Effector CD8-positive, alpha-beta T cell (primary cell): ENCODE data around the gene FAAP100.
A peak's percentile ranks its signal among the peaks of the same experiment; 100 is the strongest.
"Not testable (repeated sequence)": the region's sequence is repeated elsewhere in the genome, so short reads cannot be mapped to it uniquely, and the experiment has no call there.

Source experiments
- DNase-seq: peaks from one replicate; lab custom pipeline; 2025; lab: John Stamatoyannopoulos, UW
- total RNA-seq, 4 experiments: gene quantifications; one replicate each; lab custom pipeline; 2026; lab: John Stamatoyannopoulos, UW

FAAP100 gene, protein sequence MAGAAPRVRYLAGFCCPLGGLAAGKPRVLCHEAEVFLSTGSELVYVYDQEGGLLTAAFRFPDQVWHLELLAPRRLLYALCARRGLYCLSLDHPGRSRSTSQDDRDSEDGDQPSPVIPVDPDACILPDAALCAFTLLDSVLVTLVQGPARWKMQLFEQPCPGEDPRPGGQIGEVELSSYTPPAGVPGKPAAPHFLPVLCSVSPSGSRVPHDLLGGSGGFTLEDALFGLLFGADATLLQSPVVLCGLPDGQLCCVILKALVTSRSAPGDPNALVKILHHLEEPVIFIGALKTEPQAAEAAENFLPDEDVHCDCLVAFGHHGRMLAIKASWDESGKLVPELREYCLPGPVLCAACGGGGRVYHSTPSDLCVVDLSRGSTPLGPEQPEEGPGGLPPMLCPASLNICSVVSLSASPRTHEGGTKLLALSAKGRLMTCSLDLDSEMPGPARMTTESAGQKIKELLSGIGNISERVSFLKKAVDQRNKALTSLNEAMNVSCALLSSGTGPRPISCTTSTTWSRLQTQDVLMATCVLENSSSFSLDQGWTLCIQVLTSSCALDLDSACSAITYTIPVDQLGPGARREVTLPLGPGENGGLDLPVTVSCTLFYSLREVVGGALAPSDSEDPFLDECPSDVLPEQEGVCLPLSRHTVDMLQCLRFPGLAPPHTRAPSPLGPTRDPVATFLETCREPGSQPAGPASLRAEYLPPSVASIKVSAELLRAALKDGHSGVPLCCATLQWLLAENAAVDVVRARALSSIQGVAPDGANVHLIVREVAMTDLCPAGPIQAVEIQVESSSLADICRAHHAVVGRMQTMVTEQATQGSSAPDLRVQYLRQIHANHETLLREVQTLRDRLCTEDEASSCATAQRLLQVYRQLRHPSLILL
- 56.7 to 85.8 (median 71.5) reads per million in 4 experiments for total RNA-seq

DNA sequence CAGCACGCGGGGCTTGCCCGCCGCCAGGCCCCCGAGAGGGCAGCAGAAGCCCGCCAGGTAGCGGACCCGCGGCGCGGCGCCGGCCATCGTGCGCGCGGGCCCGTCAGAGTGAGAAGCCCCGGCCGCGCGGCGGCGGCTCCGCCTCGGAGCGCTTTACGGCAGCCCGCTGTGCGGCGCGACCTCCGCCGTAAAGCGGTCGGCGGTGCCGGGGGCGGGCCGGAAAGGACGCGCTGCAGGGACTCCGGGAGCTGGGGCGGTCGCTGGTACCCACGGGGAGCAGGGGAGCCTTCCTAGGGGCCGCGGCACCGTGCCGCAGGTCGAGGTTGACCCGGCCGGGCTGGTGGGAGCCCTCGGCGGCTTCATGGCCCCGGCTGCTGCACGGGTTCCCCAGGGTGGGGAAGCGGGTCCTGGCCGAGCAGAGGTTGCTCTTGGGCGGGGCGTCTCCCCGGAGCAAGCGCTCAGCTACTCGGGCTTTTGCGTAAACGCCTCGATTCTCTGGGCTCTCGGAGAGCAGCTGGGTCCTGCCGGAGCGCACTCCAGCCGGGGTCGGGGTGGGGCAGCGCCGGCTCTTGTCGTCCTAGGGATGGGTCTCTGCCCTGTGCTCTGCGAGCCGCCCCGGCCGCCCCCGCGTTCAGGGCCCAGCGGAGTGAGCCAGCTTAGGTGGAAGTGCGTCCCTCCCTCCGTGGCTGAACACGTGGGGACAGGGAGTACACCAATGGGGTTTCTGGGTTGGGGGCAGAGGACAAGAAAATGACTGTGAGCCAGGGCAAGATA is at the start of gene FAAP100:
TSS of gene FAAP100 (minus strand) at position 110 of the 774 bp plus-strand sequence. CDS start at position 87, 23 bp downstream.
- peak; percentile 66 for DNase-seq

DNA sequence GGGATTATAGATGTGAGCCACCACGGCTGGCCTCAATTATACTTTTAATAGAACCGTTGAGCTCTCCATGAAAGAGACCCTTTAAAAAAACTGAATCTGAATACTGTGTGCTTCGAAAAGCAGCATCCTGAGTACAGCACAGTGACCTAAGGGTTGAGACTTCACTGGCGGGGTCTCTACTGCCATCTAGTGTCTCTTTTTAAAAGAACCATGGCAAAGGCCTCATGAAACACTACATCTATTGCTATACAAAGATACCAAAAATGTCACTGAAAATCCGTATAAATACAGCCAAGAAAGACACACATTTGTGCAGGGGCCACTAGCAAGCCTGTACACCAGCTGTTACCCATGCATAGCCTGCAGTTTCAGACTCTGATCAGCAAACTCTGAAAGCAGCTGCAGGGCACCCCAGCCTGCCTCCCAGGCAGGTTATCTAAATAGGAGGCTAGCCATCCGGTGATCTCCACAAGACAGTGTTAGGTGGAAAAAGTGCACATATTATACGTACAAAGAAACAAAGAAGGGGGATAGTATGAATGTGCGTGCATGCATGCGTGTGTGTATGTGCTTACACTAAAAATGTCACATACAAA is 49.5 kb upstream of the FAAP100 start:
- DNase-seq: peak; percentile 2

DNA sequence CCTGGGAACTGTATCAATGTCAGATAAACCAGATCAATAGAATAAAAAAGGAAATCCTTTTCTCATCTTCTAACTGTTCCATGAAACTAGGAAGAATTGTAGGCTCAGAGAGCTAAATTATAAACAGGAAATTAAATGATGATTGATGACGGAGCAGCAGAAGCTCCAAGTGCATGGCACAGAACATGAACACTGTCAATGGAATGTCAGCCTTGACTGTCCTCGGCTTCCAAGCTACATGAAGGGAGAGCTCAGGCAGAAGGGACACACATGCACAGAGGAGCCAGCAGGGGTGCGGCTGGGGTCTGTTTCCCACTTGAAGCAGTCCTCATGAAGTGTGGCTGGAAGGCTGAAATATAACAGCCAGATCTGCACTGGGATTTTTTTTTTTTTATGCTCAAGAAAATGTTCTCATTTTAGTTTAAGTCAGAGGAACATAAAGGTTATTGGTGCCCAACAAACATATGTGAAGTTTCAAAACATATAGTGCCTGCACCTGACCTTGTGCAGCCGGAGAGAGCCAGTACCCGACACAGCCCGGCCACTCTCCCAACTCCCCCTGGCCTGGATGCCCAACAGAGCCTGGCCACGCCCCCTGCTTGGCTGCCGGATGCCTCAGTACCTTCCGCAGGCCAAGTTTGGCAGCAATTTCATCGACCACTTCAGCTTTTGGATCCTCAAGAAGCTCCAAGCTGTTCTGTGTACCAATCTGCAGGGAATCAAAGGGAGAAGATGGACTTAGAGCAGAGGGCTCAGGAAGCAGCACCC is 47.8 kb upstream of the FAAP100 start:
- DNase-seq: no peak

DNA sequence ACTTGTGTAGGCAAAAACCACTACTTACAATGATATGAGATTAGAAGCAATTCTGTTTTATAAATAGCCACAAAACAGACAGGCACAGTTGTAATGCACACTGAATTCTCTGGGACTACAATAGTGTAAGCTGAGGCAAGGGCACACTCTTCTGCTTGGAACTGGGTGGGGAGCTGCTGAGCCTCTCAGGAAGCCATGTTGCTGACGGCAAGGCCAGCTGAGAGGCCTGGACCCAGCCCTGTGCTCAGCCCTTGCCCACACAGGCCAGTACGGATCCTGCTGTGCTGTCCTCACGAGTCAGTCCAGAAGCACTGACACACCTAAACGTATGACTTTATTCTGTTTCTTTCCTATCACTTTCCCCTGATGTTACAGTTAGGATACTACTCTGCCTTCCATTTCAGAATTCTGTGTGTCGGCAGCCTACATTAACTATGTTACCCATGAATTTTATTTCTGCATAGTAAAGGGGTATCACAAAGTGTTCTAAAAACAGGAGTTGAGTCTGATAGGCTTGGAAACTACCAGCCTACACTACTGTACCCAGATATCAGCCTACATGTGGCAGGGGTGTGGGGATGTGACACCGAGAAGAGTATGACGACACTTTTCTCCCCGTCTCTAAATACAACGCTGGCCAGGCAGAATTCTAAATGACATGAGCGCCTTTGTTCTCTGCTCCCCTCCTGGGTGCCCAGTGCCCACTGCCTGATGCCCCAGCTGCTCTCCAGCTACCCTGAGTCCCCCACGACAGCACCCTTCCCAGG is 41.1 kb upstream of the FAAP100 start:
- no peak for DNase-seq

DNA sequence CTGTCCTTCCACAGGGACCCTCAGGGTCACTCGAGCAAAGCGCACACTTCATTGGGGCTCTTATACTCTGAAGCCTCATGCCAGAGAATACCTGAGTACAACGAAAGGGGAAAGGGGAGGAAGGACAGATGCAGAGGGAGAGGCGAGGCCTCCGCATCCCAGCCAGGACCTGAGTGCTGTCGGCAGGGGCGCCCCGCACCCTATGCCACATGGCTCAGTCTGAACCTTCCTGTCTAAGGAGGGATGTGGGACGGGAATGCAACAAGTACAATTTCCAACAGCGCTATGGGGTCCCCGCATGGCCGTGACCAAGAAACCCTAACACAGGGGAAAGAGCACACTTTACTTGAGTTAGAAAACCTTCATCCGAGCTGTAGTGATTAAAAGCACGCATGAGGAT is 39.8 kb upstream of the FAAP100 start:
- no peak for DNase-seq

DNA sequence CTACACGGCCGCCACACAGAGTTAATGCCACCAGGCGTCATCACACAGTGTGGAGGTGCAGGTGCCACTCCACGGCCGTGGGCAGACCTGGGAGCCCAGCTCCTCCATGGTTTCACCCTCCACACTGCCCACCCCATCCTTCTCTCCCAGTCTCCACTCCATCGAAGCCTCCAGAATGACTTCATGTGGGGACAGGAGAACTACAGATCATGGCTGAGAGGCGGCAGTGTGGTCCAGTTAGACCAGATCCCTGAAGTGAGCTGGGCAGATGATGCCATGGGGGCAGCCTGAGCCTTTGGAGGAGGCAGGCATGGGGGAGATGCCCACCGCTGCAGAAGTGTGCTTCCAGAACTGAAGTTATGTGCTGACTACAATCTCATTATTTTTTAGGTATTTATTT is 38.0 kb upstream of the FAAP100 start:
- no peak for DNase-seq

DNA sequence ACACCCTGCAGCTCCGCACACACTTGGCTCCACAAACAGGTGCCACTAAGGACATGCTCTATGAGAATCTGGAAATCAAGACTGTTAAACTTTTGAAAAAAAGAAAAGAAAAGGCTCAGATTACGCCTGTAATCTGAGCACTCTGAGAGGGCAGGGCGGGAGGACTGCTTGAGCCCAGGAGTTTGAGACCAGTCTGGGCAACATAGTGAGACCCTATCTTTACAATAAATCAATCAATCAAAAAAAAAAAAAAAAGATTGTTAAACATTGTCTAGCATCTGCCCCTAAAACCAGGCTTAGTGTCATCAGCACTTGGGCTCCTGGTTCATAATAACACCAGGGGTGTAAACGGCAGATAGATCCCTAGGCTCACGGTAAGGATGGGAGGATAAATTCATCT is 37.5 kb upstream of the FAAP100 start:
- DNase-seq: no peak

DNA sequence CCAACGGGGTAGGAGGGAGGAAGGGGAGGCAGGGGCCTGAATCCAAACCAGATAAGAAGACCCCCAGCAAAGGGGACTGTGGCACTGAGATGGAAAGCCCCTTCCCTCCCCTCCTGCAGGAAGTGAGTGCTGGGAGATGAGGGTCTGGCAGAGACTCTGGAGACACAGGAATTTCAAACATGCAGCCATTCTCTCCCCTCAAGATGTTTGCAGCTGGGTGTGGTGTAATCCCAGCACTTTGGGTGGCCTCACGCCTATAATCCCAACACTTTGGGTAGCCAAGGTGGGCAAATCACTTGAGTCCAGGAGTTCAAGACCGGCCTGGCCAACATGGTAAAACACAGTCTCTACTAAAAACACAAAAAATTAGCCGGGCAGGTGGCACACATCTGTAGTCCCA is 33.9 kb upstream of the FAAP100 start:
- DNase-seq: no peak

DNA sequence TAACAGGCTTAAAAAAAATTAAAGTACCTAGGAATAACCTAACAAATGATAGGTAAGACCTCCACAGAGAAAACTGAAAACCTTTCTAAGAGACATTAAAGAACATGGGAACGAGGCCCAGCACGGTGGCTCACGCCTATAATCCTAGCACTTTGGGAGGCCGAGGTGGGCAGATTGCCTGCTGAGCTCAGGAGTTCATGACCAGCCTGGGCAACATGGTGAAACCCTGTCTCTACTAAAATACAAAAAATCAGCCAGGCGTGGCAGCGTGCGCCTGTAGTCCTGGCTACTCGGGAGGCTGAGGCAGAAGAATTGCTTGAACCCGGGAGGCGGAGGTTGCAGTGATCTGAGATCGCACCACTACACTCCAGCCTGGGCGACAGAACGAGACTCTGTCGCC is 32.6 kb upstream of the FAAP100 start:
- not testable (repeated sequence) for DNase-seq

DNA sequence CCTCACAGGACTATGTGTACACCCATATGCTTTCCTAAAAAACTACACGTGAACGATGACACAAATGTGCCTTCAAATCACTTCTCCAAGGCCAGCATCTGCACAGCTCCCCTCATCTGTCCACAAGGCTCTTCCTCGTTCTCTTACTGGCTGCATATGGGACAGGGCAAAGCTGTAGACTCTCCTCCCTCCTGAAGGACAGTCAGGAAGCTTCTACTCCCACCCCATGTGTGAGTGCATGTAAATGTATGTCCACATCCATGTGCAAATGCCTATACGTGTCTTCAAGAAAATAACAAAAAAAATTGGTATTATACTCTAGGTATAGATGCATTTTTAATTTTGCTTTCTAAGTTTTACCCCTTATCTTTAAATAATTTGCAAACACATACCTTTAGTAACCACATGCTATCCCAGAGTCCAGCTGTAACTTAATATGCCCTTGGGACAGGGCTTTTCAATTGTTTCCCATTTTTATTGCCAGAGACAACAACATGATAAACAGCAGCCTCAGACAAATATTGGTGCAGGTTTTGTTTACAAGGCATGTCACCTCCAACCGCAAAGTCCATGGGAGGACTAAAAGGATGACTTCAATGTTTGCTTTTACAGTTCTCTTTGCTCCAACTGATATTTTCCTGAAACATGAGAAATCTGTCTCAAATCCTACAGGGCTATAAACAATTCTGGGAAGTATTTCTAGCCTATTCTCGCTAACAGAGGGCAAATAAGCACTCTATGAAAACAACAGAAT is 31.6 kb upstream of the FAAP100 start:
- DNase-seq: no peak

DNA sequence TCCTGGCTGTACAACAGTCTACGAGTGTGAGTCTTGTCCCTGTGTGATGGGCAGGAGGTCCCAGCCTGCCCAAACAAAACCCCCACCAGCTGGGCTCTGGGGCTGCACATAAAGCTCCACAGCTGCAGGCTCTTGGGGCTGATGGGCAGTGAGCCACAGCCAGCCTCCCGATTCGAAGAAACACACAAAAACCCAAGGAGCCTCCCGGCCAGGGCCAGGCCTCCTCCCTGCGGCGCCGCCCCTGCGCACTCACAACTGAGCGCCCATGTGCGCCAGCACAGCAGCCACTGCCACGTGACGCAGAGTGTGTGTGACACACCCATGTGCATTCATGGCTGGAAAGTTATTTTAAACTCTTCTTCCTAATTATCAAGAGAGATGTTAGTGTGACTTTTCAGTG is 30.6 kb upstream of the FAAP100 start:
- DNase-seq: no peak

DNA sequence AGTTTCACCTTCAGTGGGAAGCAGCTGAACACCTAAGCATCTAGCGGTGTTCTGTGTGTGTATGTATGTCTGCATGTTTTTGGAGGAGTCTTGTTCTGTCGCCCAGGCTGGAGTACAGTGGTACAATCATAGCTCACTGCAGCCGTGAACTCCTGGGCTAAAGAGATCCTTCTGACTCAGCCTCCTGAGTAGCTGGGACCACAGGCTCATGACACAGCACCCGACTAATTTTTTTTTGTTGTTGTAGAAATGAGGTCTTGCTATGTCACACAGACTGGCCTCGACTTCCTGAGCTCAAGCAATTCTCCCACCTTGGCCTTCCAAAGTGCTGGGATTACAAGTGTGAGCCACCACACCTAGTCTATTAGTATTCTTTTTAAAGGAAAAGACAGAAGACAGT is 30.2 kb upstream of the FAAP100 start:
- DNase-seq: no peak

DNA sequence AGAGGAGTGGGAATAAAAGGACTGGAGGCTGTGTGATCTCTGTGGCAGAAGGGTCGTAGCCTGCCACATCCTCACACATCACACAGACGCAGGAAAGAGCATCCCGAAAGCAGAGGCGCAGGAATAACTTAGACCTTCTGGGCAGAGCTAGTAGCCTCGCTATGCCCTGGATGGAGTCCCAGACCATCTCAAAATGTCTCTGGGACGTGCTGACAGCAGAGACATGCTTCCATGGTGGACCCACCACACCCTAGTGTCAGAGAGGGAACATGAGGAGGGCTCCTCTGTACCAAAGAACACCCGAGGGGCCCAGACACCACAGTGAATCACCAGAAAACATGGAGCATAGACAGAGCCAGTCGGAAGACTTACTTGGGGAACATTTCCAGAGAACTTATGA is 29.6 kb upstream of the FAAP100 start:
- no peak for DNase-seq

DNA sequence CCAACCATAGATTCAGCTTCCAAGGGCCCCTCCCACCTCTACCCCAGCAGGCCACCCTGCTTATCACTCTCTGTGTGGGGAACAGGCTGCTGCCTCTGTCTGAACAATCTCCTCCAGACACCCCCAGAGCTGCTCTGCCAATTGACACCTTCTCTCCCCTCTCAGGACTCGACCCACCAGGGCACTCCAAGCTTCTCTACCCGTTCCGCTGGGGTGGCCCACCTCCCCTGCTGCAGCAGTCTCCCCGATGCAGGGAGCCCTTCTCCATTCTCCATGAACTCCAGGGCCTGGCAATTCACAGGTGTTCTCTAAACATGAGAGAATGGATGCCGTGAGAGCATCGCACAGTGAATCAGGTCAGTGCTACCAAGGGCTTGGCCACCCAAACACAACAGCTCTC is 28.3 kb upstream of the FAAP100 start:
- no peak for DNase-seq

DNA sequence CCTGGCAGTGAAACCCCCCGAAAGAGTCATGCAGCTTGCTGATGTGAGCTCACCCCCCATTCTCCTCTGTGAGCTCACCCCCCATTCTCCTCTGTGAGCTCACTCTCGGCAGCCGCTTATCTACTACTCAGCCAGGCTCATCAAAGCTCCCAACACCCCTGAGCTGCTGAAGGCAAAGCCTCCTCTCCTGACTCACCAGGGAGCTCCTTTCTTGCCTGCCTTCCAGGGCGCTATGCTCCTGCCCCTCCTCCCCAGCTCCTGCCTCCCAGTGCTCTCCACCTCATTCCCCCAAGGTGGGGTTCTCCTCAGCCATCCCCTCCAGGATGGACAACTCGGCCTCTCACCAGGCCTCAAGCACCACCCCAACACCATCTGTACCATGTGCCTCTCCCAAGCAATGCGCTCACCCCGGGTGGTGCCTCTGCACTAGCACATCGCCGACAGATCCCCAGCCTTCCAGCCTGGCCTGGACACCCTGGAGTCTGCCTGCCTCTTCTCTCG is 27.7 kb upstream of the FAAP100 start:
- DNase-seq: no peak

DNA sequence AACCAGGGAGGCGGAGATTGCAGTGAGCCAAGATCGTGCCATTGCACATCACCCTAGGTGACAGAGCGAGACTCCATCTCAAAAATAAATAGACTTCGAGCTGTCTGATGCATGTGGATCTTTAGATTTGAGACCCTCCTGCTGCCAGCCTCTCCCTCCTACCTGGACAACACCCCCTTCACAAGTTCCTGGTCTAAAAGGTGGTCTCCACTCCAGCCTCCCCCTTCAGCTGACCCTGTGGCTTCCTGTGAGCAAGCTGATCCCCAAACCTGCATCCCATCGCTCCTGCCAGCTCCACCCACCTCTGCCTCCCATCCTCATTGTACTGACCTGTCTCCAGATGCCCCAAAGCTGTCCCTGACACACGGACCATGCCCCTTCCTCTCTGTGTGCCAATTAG is 27.1 kb upstream of the FAAP100 start:
- no peak for DNase-seq

DNA sequence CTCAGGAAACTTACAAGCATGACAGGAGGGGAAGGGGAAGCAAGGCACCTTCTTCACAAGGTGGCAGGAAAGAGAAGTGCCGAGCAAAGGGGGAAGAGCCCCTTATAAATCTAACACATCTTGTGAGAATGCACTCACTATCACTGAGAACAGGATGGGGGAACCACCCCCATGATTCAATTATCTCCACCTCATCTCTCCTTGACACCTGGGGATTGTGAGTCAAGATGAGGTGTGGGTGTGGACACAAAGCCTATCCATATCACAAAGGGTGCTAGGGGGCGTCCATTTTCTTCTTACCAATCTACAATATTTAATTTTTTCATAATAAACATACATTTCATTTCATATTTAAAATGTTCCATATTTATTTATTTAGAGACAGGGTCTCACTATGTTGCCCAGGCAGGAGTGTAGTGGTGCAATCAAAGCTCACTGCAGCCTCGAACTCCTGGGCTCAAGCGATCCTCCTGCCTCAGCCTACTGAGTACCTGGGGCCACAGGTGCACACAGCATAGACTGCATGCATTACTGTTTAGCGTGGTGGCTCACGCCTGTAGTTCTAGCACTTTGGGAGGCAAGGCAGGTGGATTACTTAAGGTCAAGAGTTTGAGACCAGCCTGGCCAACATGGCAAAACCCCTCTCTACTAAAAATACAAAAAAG is 26.5 kb upstream of the FAAP100 start:
- DNase-seq: no peak

DNA sequence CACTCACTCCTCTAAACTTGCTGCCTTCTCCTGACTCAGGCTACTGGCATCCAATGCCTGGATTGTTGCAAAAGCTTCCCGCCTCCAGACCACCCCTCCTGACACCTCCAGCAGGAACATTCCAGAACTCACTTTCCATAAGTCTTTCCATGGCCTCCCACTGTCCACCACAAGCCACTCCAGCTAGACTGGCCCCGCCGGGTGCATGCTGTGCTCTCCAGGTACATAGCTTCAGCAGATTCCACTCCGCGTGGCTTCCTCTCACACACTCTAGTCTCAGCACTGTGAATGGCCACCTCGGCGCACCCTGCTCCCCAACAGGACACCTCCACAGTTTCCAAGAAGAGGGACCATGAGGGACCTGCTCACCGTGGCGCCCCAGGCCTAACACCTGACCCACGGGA is 25.9 kb upstream of the FAAP100 start:
- no peak for DNase-seq
